GM21619 (cell line): ENCODE measurements around the gene OR5H15.
"Not testable (repeated sequence)": the region's sequence is repeated elsewhere in the genome, so short reads cannot be mapped to it uniquely, and the experiment has no call there.

Source experiments
- ATAC-seq: cut with Tn5 transposase; IDR thresholded peaks from one replicate; pipeline ENCODE4 v1.9.1; 2021; ENCODE audit not compliant: unreplicated experiment

OR5H15 gene

DNA sequence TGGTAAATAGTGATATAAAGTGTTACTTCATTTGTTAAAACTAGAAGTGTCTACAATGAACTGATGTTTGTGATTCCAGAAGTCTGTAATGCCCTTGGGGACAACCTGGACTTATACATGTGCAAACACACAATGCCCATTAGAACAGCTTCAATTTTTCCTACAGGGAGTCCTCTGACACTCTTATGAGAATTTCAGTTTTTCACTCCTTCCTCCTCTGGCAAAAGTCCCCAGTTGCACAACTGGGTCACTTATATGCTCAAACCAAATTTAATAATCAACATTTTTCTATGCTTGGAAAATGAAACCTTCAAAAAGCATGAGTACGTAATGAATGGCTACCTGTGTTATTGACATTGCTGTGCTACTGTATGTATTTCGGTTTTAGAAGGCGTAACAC is at the start of gene OR5H15:
Gene OR5H15 (plus strand): TSS at position 301 of the 400 bp plus-strand sequence. CDS start 2,004 bp downstream, outside the sequence.
- no peak for ATAC-seq

DNA sequence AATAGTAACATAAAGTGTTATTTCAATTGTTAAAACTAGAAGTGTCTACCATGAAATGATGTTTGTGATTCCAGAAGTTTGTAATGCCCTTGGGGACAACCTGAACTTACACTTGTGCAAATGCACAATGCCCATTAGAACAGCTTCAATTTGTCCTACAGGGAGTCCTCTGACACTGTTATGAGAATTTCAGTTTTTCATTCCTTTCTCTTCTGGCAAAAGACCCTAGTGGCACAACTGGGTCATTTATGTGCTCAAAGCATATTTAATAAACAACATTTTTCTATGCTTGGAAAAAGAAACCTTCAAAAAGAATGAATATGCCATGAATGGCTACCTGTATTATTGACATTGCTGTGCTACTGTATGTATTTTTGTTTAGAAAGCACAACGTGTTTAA is 36.1 kb upstream of the OR5H15 start, which contains the start of gene OR5H1:
Gene OR5H1 (plus strand): TSS at position 301 of the 400 bp plus-strand sequence. CDS start 1,977 bp downstream, outside the sequence.
- ATAC-seq, result no peak

DNA sequence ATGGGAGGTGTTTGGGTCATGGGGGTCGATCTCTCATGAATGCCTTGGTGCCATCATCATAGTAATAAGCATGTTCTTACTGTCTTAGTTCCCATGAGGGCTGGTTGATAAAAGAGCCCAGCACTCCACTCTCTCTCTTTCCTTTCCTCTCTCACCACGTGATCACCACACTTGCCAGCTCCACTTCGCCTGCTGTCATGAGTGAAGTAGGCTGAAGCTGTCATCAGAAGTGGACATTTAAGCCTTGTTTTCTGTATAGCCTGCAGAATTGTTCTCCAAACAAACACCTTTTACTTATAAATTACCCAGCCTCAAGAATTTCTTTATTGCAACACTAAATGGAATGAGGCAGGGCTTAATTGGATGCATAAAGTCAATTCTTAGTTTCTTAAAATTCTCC is 29.9 kb upstream of the OR5H15 start:
- ATAC-seq, result no peak

DNA sequence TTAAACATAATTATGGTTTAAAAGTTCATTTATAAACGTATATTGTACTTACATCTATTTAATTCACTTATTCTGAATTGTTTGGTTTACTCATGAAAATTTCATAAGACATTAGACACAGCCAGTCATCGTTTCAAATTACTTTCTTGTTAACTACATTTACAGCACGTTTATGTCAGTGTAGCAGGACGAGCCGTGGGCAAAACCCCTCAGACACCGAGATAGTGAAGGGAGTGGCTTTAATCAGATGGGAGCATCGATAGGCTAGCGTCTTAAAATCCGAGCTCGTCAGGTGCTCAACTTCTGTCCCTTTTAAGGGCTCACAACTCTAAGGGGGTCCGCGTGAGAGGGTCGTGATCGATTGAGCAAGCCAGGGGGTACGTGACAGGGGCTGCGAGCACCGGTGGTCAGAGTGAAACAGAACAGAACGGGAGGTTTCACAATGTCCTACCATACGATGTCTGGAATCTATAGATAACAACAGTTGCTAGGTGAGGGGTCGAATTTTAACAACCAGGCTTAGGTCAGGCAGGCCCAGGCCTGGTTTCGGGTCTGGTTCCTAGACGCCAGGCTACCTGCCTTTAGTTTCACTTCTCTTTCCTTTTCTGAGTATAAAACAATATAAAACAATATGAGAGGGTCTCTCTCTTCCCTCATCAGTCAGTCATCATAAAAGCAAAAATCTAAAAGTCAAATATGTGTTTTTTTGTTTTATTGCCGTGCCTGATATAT is 28.5 kb upstream of the OR5H15 start:
- ATAC-seq, result not testable (repeated sequence)

DNA sequence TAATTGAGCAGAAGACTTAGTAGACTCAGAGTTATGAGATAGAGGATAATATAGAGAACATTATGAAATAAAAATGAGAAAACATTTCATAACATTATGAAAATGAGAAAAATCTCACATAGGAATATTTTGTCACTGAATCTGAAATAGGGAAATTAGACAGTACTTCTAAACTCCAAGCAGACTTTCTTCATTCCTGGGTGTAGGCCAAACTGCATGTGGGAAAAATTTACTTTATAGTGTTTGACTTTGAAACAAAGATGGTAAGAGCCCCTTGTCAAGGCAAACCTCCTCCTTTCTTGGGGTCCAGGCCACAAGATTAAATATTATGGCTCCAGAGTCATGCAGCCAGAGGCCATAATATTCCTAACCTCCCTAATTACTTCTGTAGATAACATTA is 26.0 kb upstream of the OR5H15 start:
- no peak for ATAC-seq

DNA sequence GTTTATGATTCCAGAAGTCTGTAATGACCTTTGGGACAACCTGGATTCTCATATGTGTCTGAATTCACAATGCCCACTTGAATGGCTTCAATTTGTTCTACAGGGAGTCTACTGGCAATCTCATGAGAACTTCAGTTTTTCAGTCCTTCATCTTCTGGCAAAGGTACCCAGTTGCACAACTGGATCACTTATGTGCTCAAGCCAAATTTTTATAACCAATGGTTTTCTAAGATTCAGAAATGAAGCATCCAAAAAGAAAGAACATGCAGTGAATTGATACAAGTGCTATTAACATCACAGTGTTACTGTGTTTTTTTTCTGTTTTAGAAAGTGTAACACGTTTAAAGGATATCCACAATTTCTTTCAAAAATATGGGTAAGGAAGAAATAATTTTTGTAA is 19.3 kb upstream of the OR5H15 start, which contains the start of gene OR5H14:
Gene OR5H14 (plus strand): TSS at position 301 of the 400 bp plus-strand sequence. CDS start 1,907 bp downstream, outside the sequence.
- ATAC-seq, result no peak

DNA sequence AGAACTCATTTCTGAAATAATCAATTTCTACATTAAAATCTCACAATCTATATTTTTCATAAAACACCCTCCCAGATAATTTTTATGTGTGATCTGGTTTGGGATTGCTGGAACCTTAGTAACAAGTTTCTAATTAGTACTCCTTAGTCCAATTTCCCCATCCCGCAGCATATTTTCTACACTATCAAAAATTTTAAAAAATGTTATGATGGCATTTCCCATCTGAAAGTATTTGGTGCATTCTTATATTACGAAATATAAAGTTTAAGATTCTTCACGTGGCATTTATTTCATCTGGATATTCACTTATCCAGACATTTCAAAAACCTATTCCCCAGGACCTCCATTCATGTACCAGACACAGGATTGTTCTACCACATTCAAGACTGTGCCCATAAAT is 17.7 kb upstream of the OR5H15 start:
- ATAC-seq, result no peak

DNA sequence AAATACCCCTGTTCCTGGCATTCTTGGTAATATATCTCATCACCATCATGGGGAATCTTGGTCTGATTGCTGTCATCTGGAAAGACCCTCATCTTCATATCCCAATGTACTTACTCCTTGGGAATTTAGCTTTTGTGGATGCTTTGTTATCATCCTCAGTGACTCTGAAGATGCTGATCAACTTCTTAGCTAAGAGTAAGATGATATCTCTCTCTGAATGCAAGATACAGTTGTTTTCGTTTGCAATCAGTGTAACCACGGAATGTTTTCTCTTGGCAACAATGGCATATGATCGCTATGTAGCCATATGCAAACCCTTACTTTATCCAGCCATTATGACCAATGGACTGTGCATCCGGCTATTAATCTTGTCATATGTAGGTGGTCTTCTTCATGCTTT is 17.0 kb upstream of the OR5H15 start:
- ATAC-seq, result not testable (repeated sequence)

DNA sequence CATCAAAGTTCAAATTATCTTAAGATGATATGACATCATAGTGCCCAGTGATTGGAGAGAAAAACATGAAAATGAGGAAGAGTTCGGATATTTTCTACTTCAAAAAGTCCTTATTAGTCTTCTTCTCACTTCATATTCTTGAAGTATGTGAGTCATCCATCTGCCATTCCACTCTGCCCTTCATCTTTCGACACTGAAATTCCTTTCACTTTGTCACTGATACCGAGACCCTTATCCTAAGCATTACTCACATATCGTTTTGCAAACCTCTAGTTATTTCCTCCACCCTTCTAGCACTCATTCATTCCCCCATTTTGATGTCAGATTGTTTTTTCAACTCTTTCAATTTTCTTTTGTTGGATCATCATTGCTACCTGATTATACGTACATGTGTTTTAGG is 15.3 kb upstream of the OR5H15 start:
- ATAC-seq, result no peak

DNA sequence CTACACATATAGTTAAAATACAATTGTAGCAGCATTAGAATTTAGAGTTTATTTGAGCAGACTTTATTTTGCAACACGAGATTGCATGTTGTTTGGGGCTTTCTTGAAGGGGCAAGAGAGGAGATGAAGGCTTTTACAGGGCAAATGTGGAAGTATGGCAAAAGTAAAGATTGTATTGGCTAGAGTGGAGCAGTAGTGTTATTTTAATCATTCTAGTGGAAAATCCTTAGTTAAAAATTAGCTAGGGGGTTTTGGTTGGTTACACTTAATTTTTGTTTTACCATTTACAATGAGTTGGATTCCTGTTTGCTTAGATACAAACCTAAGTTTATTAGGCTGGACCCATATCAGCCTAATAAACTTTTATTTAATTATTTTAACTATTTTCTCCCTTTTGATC is 4.6 kb downstream of the OR5H15 start:
- ATAC-seq, result no peak

DNA sequence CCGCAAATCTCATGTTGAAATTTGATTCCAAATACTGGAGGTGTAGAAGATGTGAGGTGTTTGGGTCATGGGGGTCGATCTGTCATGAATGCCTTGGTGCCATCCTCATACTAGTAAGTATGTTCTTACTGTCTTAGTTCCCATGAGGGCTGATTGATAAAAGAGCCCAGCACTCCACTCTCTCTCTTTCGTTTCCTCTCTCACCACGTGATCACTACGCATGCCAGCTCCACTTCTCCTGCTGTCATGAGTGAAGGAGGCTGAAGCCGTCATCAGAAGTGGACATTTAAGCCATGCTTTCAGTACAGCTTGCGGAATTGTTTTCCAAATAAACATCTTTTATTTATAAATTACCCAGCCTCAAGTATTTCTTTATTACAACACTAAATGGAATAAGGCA is 6.1 kb downstream of the OR5H15 start:
- no peak for ATAC-seq

DNA sequence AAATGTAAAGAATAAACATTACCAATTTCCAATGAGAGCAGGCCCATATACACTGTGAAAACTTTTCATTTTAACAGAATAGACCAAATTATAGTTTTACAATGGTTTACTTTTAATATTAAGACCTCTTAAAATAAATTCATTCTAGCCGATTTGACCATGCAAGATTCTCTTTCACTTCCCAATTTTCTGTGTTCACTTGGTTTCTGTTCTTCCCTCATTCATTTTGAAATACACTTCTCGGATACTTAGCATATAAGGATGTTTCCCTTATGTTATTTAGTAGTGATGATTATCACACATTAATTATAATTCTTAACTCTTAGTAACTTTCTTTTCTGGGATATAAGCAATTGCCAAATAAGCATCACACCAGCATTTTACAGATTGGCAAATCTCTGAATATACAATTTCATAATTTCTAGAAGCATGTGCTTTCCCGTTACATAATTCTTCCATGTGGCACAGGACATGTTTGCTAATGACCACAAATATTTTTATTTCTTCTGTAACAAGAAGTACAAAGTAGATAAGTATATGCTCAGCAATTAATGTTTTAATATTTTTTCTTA is 13.9 kb downstream of the OR5H15 start:
- ATAC-seq, result no peak

DNA sequence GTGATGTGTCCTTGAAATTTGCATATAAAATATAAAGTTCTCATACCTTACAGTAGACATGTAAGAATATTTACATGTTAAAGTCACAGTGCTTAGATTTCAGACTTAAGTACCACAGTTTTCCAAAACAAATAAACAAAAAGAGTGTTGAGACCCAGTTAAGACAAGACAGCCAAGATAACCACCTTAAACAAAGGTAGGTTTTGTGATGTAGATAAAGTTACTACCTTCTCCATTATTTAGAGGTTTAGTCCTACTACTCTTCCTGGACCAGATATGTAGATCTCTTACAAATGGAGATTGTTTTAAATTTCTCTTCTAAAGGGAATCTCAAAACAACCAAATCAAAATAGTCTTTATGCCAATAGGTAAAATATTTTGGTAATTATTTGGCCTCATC is 15.7 kb downstream of the OR5H15 start:
- ATAC-seq, result no peak

DNA sequence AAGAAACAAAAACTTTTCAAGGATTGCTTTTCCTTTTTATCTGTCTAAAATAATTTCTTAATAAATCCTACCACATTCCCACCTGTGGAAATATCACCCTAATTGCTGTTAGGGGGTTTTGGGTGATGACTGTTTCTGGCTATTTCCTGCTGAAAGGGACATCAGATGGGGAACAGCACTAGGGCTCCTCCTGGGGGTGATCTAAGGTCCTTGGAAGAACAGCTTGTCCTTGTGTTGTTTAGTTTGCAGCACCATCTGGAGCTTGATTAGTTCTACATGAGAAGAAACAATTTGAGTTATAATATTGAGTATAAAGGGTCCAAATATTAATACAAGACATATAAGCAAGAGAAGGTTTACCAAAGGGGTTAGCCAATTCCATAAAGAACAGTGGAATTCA is 18.7 kb downstream of the OR5H15 start:
- ATAC-seq, result no peak

DNA sequence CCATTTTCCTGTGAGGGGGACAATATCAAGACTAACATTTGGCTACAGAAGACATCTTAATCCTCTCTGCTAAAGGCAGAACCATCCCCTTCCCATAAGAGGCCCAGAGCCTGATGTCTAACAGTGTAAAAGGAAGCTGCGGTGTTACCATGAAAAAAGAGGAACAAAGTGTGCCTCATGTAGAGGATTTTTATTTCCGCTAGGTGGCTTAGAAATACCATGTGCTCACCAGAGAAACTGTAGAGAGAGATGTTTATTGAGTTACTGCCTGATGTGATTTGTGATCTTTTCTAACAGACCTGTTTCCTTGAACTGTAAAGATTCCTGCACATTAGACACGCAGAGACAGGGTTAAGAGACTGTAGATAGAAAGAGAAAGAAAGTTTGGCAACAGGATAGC is 22.0 kb downstream of the OR5H15 start:
- ATAC-seq, result peak; percentile 90

DNA sequence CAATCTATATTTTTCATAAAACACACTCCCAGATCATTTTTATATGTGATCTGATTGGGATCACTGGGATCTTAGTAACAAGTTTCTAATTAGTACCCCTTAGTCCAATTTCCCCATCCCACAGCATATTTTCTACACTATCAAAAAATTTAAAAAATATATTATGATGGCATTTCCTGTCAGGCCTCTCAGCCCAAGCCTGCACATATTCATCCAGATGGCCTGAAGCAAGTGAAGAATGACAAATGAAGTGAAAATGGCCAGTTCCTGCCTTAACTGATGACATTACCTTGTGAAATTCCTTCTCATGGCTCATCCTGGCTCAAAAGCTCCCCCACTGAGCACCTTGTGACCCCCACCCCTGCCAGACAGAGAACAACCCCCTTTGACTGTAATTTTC is 24.4 kb downstream of the OR5H15 start:
- not testable (repeated sequence) for ATAC-seq

DNA sequence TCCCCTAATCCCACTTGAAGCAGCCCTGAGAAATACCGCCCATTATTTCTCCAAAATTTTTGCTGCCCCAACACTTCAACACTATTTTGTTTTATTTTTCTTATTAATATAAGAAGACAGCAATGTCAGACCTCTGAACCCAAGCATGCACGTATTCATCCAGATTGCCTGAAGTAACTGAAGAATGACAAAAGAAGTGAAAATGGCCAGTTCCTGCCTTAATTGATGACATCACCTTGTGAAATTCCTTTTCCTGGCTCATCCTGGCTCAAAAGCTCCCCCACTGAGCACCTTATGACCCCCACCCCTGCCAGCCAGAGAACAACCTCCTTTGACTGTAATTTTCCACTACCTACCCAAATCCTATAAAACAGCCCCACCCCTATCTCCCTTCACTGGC is 29.8 kb downstream of the OR5H15 start:
- ATAC-seq, result not testable (repeated sequence)

DNA sequence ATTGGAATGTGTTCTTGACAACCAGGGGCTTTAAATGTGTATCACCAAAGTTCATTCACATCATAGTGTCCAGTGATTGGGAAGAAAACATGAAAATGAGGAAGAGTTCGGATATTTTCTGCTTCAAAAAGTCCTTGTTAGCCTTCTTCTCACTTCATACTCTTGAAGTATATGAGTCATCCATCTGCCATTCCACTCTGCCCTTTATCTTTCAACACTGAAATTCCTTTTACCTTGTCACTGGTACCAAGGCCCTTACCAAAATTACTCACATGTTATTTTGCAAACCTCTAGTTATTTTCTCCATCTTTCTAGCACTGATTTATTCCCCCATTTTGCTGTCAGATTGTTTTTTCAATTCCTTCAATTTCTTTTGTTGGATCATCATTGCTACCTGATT is 32.5 kb downstream of the OR5H15 start:
- ATAC-seq, result no peak

DNA sequence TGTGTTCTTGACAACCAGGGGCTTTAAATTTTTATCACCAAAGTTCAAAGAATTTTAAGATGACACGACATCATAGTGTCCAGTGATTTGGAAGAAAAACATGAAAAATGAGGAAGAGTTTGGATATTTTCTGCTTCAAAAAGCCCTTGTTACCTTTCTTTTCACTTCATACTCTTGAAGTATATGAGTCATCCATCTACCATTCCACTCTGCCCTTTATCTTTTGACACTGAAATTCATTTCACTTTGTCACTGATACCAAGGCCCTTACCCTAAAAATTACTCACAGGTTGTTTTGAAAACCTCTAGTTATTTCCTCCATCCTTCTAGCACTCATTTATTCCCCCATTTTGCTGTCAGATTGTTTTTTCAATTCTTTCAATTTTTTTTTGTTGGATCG is 42.7 kb downstream of the OR5H15 start:
- no peak for ATAC-seq

DNA sequence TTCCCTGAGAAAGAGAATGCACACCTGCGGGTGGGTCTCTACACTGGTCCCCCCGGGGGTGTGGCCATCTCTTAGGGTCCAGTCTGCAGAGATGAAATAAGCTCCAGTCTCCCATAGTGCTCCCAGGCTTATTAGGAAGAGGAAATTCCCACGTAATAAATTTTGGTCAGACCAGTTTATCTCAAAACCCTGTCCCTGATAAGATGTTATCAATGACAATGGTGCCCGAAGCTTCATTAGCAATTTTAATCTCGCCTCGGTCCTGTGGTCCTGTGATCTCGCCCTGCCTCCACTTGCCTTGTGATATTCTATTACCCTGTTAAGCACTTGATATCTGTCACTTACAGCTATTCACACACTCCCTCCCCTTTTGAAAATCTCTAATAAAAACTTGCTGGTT is 46.8 kb downstream of the OR5H15 start:
- no peak for ATAC-seq

DNA sequence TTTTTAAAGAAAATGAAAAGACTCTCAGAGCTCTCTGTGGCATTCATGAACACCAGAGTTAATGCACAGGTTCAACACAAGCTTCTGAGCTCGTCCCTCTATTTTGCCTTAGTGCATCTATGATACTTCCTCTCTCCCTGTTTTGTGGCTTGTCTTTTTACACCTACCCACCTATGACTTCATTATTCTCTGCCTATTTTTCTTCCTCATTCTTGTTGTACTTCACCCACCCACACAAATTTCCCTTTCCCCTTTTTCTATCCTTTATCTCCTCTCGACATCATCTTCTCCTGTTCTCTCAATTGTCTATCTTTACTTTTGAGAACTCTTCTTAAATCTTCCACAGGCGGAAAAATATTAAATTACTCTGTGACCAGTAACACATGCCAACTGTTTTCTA is 48.6 kb downstream of the OR5H15 start:
- ATAC-seq, result no peak
